ENCODE measurements around the gene C4orf50. TPM values are rescaled to one million over a fixed set of nuclear protein-coding genes. Genes with fewer than 3 reads are reported as not detected.

The C4orf50 gene
- total and polyA plus RNA-seq, 10 of the 15 experiments (the other 5 are each of a cell fraction or from before 2014, with no cell fraction given), result 0.04 to 0.09 (median 0.05) TPM; not detected in 3

- TF ChIP-seq, protein P1, sequence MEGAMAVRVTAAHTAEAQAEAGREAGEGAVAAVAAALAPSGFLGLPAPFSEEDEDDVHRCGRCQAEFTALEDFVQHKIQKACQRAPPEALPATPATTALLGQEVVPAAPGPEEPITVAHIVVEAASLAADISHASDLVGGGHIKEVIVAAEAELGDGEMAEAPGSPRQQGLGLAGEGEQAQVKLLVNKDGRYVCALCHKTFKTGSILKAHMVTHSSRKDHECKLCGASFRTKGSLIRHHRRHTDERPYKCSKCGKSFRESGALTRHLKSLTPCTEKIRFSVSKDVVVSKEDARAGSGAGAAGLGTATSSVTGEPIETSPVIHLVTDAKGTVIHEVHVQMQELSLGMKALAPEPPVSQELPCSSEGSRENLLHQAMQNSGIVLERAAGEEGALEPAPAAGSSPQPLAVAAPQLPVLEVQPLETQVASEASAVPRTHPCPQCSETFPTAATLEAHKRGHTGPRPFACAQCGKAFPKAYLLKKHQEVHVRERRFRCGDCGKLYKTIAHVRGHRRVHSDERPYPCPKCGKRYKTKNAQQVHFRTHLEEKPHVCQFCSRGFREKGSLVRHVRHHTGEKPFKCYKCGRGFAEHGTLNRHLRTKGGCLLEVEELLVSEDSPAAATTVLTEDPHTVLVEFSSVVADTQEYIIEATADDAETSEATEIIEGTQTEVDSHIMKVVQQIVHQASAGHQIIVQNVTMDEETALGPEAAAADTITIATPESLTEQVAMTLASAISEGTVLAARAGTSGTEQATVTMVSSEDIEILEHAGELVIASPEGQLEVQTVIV (IDR thresholded peaks at IDR 0.05; ENCODE audit: borderline replicate concordance, partially characterized antibody), result no peak
- TF ChIP-seq SMAD1 (IDR thresholded peaks at IDR 0.05; ENCODE audit: low read depth, partially characterized antibody), result no peak
- TF ChIP-seq CBFB (IDR thresholded peaks at IDR 0.05; ENCODE audit: low read depth), result no peak
- TF ChIP-seq, protein P2, sequence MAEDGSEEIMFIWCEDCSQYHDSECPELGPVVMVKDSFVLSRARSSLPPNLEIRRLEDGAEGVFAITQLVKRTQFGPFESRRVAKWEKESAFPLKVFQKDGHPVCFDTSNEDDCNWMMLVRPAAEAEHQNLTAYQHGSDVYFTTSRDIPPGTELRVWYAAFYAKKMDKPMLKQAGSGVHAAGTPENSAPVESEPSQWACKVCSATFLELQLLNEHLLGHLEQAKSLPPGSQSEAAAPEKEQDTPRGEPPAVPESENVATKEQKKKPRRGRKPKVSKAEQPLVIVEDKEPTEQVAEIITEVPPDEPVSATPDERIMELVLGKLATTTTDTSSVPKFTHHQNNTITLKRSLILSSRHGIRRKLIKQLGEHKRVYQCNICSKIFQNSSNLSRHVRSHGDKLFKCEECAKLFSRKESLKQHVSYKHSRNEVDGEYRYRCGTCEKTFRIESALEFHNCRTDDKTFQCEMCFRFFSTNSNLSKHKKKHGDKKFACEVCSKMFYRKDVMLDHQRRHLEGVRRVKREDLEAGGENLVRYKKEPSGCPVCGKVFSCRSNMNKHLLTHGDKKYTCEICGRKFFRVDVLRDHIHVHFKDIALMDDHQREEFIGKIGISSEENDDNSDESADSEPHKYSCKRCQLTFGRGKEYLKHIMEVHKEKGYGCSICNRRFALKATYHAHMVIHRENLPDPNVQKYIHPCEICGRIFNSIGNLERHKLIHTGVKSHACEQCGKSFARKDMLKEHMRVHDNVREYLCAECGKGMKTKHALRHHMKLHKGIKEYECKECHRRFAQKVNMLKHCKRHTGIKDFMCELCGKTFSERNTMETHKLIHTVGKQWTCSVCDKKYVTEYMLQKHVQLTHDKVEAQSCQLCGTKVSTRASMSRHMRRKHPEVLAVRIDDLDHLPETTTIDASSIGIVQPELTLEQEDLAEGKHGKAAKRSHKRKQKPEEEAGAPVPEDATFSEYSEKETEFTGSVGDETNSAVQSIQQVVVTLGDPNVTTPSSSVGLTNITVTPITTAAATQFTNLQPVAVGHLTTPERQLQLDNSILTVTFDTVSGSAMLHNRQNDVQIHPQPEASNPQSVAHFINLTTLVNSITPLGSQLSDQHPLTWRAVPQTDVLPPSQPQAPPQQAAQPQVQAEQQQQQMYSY (CRISPR knock-in tag; IDR thresholded peaks at IDR 0.05), result no peak
- TF ChIP-seq, protein P3, sequence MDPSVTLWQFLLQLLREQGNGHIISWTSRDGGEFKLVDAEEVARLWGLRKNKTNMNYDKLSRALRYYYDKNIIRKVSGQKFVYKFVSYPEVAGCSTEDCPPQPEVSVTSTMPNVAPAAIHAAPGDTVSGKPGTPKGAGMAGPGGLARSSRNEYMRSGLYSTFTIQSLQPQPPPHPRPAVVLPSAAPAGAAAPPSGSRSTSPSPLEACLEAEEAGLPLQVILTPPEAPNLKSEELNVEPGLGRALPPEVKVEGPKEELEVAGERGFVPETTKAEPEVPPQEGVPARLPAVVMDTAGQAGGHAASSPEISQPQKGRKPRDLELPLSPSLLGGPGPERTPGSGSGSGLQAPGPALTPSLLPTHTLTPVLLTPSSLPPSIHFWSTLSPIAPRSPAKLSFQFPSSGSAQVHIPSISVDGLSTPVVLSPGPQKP (IDR thresholded peaks at IDR 0.05; ENCODE audit: low read depth, low read length), result no peak
- no peak for TF ChIP-seq EZH2 (IDR thresholded peaks at IDR 0.05; ENCODE audit: borderline replicate concordance, control insufficient read depth, low read depth, low read length)
- TF ChIP-seq ZNF217 (IDR thresholded peaks at IDR 0.05), result no peak
- no peak for TF ChIP-seq KLF5 (IDR thresholded peaks at IDR 0.05; ENCODE audit: partially characterized antibody)
- TF ChIP-seq, protein P4, sequence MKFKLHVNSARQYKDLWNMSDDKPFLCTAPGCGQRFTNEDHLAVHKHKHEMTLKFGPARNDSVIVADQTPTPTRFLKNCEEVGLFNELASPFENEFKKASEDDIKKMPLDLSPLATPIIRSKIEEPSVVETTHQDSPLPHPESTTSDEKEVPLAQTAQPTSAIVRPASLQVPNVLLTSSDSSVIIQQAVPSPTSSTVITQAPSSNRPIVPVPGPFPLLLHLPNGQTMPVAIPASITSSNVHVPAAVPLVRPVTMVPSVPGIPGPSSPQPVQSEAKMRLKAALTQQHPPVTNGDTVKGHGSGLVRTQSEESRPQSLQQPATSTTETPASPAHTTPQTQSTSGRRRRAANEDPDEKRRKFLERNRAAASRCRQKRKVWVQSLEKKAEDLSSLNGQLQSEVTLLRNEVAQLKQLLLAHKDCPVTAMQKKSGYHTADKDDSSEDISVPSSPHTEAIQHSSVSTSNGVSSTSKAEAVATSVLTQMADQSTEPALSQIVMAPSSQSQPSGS (IDR thresholded peaks at IDR 0.05; ENCODE audit: low read length), result no peak
- TF ChIP-seq ASH2L (IDR thresholded peaks at IDR 0.05; ENCODE audit: borderline replicate concordance, low read depth), result no peak
- TF ChIP-seq ZNF384 (IDR thresholded peaks at IDR 0.05; ENCODE audit: borderline replicate concordance, low read depth, low read length), result no peak
- no peak for TF ChIP-seq RAD51 (IDR thresholded peaks at IDR 0.05)
These were observed 140.8 kb downstream of the C4orf50 start (continued) for GRCh38 chr4:5877392-5877791.

All from GM12878 (cell line).